ENCODE results near the gene KREMEN2. TPM values are rescaled to one million over a fixed set of nuclear protein-coding genes. Genes with fewer than 3 reads are reported as not detected.

KREMEN2 gene
- total and polyA plus RNA-seq, 2 of the 13 experiments (the other 11 are each of a cell fraction or from before 2014, with no cell fraction given), result 0.48 to 1.2 TPM

DNA sequence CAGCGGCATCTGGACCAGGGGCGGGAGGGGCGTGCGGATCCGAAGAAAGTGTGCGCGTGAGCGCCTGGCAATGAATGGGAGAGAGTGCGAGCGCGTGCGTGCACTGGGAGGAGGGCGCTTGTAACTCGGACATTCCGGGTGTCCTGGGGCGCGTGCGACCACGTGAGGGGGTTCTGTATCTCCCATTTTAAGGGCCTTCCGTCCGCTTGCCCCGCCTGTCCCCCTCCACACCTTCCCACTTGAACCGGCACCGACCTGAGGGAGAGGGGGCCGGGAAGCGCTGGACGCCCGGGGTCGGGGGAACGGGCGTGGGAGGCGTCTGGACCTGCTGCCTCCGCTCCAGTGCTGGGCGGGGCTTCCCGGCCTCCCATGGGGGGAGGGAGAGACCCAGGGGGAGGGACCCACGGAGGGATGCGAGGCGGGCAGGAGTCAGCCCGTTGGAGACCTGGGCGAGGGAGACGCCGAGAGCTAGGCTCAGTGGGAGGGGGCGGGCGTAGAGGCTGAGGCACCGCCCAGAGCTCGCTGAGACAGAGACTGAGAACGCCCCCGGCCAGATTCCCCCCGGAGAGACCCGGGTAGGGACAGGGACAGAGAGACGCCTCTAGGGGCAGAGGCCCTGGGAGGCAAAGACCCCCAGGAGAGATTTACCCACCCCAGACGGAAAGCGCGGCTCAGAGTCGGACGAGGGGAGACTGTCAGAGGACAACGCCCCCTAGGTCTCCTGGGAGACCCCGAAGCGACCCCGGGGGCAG, at the start of gene KREMEN2 (continued):
- no peak for TF ChIP-seq BHLHE40 (IDR thresholded peaks at IDR 0.05; ENCODE audit: low read length)
- no peak for TF ChIP-seq ZNF672 (CRISPR knock-in tag; IDR thresholded peaks at IDR 0.05)
- TF ChIP-seq LCORL (IDR thresholded peaks at IDR 0.05), result no peak
- TF ChIP-seq LCORL (CRISPR knock-in tag; IDR thresholded peaks at IDR 0.05), result 0 out of 2 replicates have a peak, but pooled peaks have one; percentile 42
- peak; percentile 17 for TF ChIP-seq ZEB1 (IDR thresholded peaks at IDR 0.05; ENCODE audit: insufficient replicate concordance, low read depth)
- peak; percentile 35; the same call in 1 of the 2 replicates for TF ChIP-seq SALL1 (CRISPR knock-in tag; IDR thresholded peaks at IDR 0.05)
- peak; percentile 88; the same call in 1 of the 2 replicates for TF ChIP-seq AKAP8 (CRISPR knock-in tag; IDR thresholded peaks at IDR 0.05)
- peak; percentile 79; the same call in 1 of the 2 replicates for TF ChIP-seq ZNF670 (CRISPR knock-in tag; IDR thresholded peaks at IDR 0.05; ENCODE audit: borderline replicate concordance)
- TF ChIP-seq CBX1 (IDR thresholded peaks at IDR 0.05; ENCODE audit: low read depth), result no peak
- 0 out of 2 replicates have a peak, but pooled peaks have one; percentile 31 for TF ChIP-seq TSC22D2 (CRISPR knock-in tag; IDR thresholded peaks at IDR 0.05; ENCODE audit: borderline replicate concordance)
- no peak for TF ChIP-seq NCOA1 (CRISPR knock-in tag; IDR thresholded peaks at IDR 0.05)
- no peak for TF ChIP-seq NFRKB (IDR thresholded peaks at IDR 0.05)
- TF ChIP-seq HCFC1 (IDR thresholded peaks at IDR 0.05; ENCODE audit: low read depth, low read length), result no peak
- TF ChIP-seq ZNF572 (CRISPR knock-in tag; IDR thresholded peaks at IDR 0.05), result no peak
- TF ChIP-seq MTF2 (CRISPR knock-in tag; IDR thresholded peaks at IDR 0.05; ENCODE audit: borderline replicate concordance), result no peak
- peak; percentile 53; the same call in 1 of the 2 replicates for TF ChIP-seq MYC (CRISPR knock-in tag; IDR thresholded peaks at IDR 0.05; ENCODE audit: borderline replicate concordance)
- TF ChIP-seq ZNF274 (CRISPR knock-in tag; IDR thresholded peaks at IDR 0.05), result no peak
- no peak for TF ChIP-seq MED8 (CRISPR knock-in tag; IDR thresholded peaks at IDR 0.05; ENCODE audit: insufficient replicate concordance)
- TF ChIP-seq FOXP1 (IDR thresholded peaks at IDR 0.05), result no peak
- no peak for TF ChIP-seq FOXP1 (CRISPR knock-in tag; IDR thresholded peaks at IDR 0.05)
- peak; percentile 74 for TF ChIP-seq AGO1 (IDR thresholded peaks at IDR 0.05; ENCODE audit: low read depth, low read length, poor library complexity, severe bottlenecking)
- TF ChIP-seq, protein P1, sequence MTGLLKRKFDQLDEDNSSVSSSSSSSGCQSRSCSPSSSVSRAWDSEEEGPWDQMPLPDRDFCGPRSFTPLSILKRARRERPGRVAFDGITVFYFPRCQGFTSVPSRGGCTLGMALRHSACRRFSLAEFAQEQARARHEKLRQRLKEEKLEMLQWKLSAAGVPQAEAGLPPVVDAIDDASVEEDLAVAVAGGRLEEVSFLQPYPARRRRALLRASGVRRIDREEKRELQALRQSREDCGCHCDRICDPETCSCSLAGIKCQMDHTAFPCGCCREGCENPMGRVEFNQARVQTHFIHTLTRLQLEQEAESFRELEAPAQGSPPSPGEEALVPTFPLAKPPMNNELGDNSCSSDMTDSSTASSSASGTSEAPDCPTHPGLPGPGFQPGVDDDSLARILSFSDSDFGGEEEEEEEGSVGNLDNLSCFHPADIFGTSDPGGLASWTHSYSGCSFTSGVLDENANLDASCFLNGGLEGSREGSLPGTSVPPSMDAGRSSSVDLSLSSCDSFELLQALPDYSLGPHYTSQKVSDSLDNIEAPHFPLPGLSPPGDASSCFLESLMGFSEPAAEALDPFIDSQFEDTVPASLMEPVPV (CRISPR knock-in tag; IDR thresholded peaks at IDR 0.05), result 0 out of 2 replicates have a peak, but pooled peaks have one; percentile 45
- TF ChIP-seq, protein P2, sequence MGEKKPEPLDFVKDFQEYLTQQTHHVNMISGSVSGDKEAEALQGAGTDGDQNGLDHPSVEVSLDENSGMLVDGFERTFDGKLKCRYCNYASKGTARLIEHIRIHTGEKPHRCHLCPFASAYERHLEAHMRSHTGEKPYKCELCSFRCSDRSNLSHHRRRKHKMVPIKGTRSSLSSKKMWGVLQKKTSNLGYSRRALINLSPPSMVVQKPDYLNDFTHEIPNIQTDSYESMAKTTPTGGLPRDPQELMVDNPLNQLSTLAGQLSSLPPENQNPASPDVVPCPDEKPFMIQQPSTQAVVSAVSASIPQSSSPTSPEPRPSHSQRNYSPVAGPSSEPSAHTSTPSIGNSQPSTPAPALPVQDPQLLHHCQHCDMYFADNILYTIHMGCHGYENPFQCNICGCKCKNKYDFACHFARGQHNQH (CRISPR knock-in tag; IDR thresholded peaks at IDR 0.05), result no peak
- no peak for TF ChIP-seq EP300 (IDR thresholded peaks at IDR 0.05; ENCODE audit: low read depth in 2 of 2, low read length in 2 of 2)
- 0 out of 2 replicates have a peak, but pooled peaks have one; percentile 23 for TF ChIP-seq EP300 (CRISPR knock-in tag; IDR thresholded peaks at IDR 0.05; ENCODE audit: borderline replicate concordance)
- TF ChIP-seq ZNF503 (CRISPR knock-in tag; IDR thresholded peaks at IDR 0.05), result 0 out of 2 replicates have a peak, but pooled peaks have one; percentile 16
- TF ChIP-seq SAP130 (CRISPR knock-in tag; IDR thresholded peaks at IDR 0.05; ENCODE audit: low read depth), result peak; percentile 50; the same call in 1 of the 2 replicates
- 0 out of 2 replicates have a peak, but pooled peaks have one; percentile 14 for TF ChIP-seq ZNF614 (CRISPR knock-in tag; IDR thresholded peaks at IDR 0.05; ENCODE audit: borderline replicate concordance)
- no peak for TF ChIP-seq XRCC5 (optimal IDR thresholded peaks at IDR 0.05; ENCODE audit: low read length)

All from HepG2 (cell line).